ENCODE results near the gene NUDCD2.

GRCh38 chr5:163460562-163461171 is 765 bp upstream of the NUDCD2 start, which contains the start of gene HMMR:
- TF ChIP-seq TEAD4 (IDR thresholded peaks at IDR 0.05; ENCODE audit: borderline replicate concordance, insufficient read depth), result no peak
- no peak for TF ChIP-seq CTCF (IDR thresholded peaks at IDR 0.05)
- peak; percentile 55; the same call in 1 of the 2 replicates for TF ChIP-seq MXI1 (IDR thresholded peaks at IDR 0.05; ENCODE audit: low read depth, low read length)
- peak; percentile 62; the same call in 1 of the 2 replicates for TF ChIP-seq TAF1 (IDR thresholded peaks at IDR 0.05; ENCODE audit: borderline replicate concordance, low read depth, low read length)
- no peak for TF ChIP-seq RAD21 (IDR thresholded peaks at IDR 0.05; ENCODE audit: low read length)
- no peak for TF ChIP-seq GATA2 (CRISPR knock-in tag; IDR thresholded peaks at IDR 0.05)
